HCT116 (cell line): ENCODE measurements around the gene ATOX1. TPM values are rescaled to one million over a fixed set of nuclear protein-coding genes. Genes with fewer than 3 reads are reported as not detected.

Experiments
- ATAC-seq: fragments of 200-7000 bp; cut with Tn5 transposase; 2 replicates; pipeline ENCODE4 v1.9.1; 2020; ENCODE audit warnings: mild to moderate bottlenecking, moderate library complexity
- BruUV-seq: library from RNA; stranded (reverse); fragments of 400-500 nt; replicated peaks from 2 replicates; lab custom pipeline; 2021; lab: Mats Ljungman, UMichigan
- CTCF ChIA-PET: fragments of 300-600 bp; sonication (Branson Sonifier 250); formaldehyde crosslinking; loops from one replicate; lab custom pipeline; 2021; ENCODE audit warnings: antibody characterized with exemption; lab: Charles Lee
- POLR2A ChIA-PET: fragments of 300-600, 350-600 bp; sonication (Branson Sonifier 250); formaldehyde crosslinking; loops from one replicate; lab custom pipeline; 2021; ENCODE audit warnings: antibody characterized with exemption; lab: Charles Lee
- RAD21 ChIA-PET, 2 experiments: fragments of 300-600 bp; sonication (Branson Sonifier 250); formaldehyde crosslinking; loops; one replicate each; lab custom pipeline; 2023; ENCODE audit warnings: low total read pairs in 2 of 2; ENCODE audit not compliant: uncharacterized antibody in 2 of 2, unreplicated experiment in 2 of 2, low non-redundant PET in 1 of 2; lab: Charles Lee
- DNase-seq: peaks from one replicate; pipeline ENCODE4 v3.0.0-alpha.2; 2010; ENCODE audit warnings: low read depth, low spot score
- H2AFZ ChIP-seq: fragments of 200-600 bp; shearing (Covaris generic), sonication (generic); 2 replicates; pipeline ENCODE4 v1.6.1; 2017; ENCODE audit warnings: low read depth, mixed run types, mixed read lengths, antibody characterized with exemption, low read length; ENCODE audit not compliant: poor library complexity, severe bottlenecking
- H3K27ac ChIP-seq: 2 replicates; pipeline ENCODE4 v1.5.1; 2012; ENCODE audit warnings: low read depth, low read length
- H3K27me3 ChIP-seq: fragments of 200-600 bp; sonication (generic); 2 replicates; pipeline ENCODE4 v1.6.1; 2016; ENCODE audit warnings: mixed run types, low read length, mixed read lengths; ENCODE audit not compliant: insufficient read depth
- H3K36me3 ChIP-seq, 2 experiments: fragments of 200-500 bp in 1 of 2; fragments of 200-600 bp in 1 of 2; sonication (Bioruptor generic) in 1 of 2; sonication (generic) in 1 of 2; 2 replicates each; pipeline versions ENCODE4 v1.5.1 to v1.6.1; 2014 to 2016; ENCODE audit warnings: low read length in 2 of 2, inconsistent platforms in 1 of 2, mixed read lengths in 1 of 2, mixed run types in 1 of 2; ENCODE audit not compliant: insufficient read depth in 2 of 2, control insufficient read depth in 1 of 2
- H3K4me1 ChIP-seq, 2 experiments: fragments of 200-600 bp in 1 of 2; sonication (generic) in 1 of 2; 2 replicates each; pipeline versions ENCODE4 v1.5.1 to v1.6.1; 2012 to 2017; ENCODE audit warnings: low read length in 2 of 2, inconsistent platforms in 1 of 2, mild to moderate bottlenecking in 1 of 2, mixed read lengths in 1 of 2, mixed run types in 1 of 2, moderate library complexity in 1 of 2; ENCODE audit not compliant: insufficient read depth in 2 of 2, control insufficient read depth in 1 of 2
- H3K4me2 ChIP-seq: fragments of 200-600 bp; sonication (generic); 2 replicates; pipeline ENCODE4 v1.6.1; 2017; ENCODE audit warnings: mixed run types, low read length, mixed read lengths
- H3K4me3 ChIP-seq, 2 experiments: fragments of 200-600 bp in 1 of 2; sonication (generic) in 1 of 2; replicated peaks in 1 of 2; 2 replicates each; pipeline ENCODE4 v1.5.1; 2011 to 2016; ENCODE audit warnings: low read length in 2 of 2, control low read depth in 1 of 2, low read depth in 1 of 2, mild to moderate bottlenecking in 1 of 2, mixed read lengths in 1 of 2, mixed run types in 1 of 2
- H3K79me2 ChIP-seq: fragments of 200-600 bp; sonication (generic); 2 replicates; pipeline ENCODE4 v1.6.1; 2017; ENCODE audit warnings: mild to moderate bottlenecking, mixed run types, low read length, moderate library complexity, mixed read lengths; ENCODE audit not compliant: insufficient read depth
- H3K9ac ChIP-seq: fragments of 200-600 bp; sonication (generic); 2 replicates; pipeline ENCODE4 v1.6.1; 2016; ENCODE audit warnings: low read length, mixed read lengths
- H3K9me2 ChIP-seq: fragments of 200-600 bp; sonication (generic), shearing (Covaris generic); 2 replicates; pipeline ENCODE4 v1.6.1; 2017; ENCODE audit warnings: mixed run types, mild to moderate bottlenecking, moderate library complexity; ENCODE audit not compliant: insufficient read depth
- H3K9me3 ChIP-seq, 2 experiments: fragments of 200-500 bp in 1 of 2; fragments of 200-600 bp in 1 of 2; sonication (Bioruptor generic) in 1 of 2; sonication (generic) in 1 of 2; 2 replicates each; pipeline ENCODE4 v1.6.1; 2014 to 2017; ENCODE audit warnings: low read length in 2 of 2, mixed read lengths in 2 of 2, inconsistent platforms in 1 of 2, low read depth in 1 of 2, mild to moderate bottlenecking in 1 of 2, mixed run types in 1 of 2, moderate library complexity in 1 of 2; ENCODE audit not compliant: control insufficient read depth in 1 of 2, insufficient read depth in 1 of 2
- H4K20me1 ChIP-seq: fragments of 200-600 bp; sonication (generic), shearing (Covaris generic); 2 replicates; pipeline ENCODE4 v1.6.1; 2017; ENCODE audit warnings: mixed run types, mild to moderate bottlenecking, moderate library complexity; ENCODE audit not compliant: insufficient read depth
- CBX3 ChIP-seq: IDR thresholded peaks from 2 replicates; pipeline ENCODE4 v1.6.1; 2012; ENCODE audit warnings: low read depth
- CEBPB ChIP-seq: IDR thresholded peaks from 2 replicates; pipeline ENCODE4 v1.6.1; 2012; ENCODE audit warnings: low read depth
- CTCF ChIP-seq, 3 experiments: fragments of 200-600 bp in 1 of 3; sonication (generic) in 1 of 3; IDR thresholded peaks in 2 of 3; conservative IDR thresholded peaks in 1 of 3; 2 replicates each; pipeline ENCODE4 v1.5.1; 2012 to 2017; ENCODE audit warnings: low read depth in 2 of 3, low read length in 2 of 3, antibody characterized with exemption in 1 of 3, borderline replicate concordance in 1 of 3, control low read depth in 1 of 3, mild to moderate bottlenecking in 1 of 3, mixed read lengths in 1 of 3, mixed run types in 1 of 3, moderate library complexity in 1 of 3; ENCODE audit not compliant: insufficient read depth in 1 of 3
- EZH2phosphoT487 ChIP-seq: fragments of 200-600 bp; IDR thresholded peaks from 2 replicates; pipeline ENCODE4 v1.6.1; 2018; ENCODE audit warnings: antibody characterized with exemption, borderline replicate concordance
- POLR2AphosphoS5 ChIP-seq: IDR thresholded peaks from 2 replicates; pipeline ENCODE4 v1.6.1; 2011; ENCODE audit warnings: mild to moderate bottlenecking, low read depth, low read length, moderate library complexity
- SRF ChIP-seq: IDR thresholded peaks from 2 replicates; pipeline ENCODE4 v1.6.1; 2012; ENCODE audit warnings: low read depth
- intact Hi-C: fragments of 100-400 bp; cut with micrococcal nuclease; formaldehyde crosslinking; loops from 2 replicates; pipeline ENCODE4 v1.10.0; 2022
- total RNA-seq: library from RNA; stranded (reverse); gene quantifications from one replicate; pipeline ENCODE4 v1.2.1, GENCODE V29; 2021; ENCODE audit not compliant: unreplicated experiment
- TF ChIP-seq, protein P1 (sequence below): IDR thresholded peaks from 2 replicates; pipeline ENCODE4 v1.6.1; 2011; ENCODE audit warnings: mild to moderate bottlenecking, low read length, moderate library complexity; ENCODE audit not compliant: insufficient replicate concordance; ENCODE audit errors: extremely low read depth
- TF ChIP-seq, protein P2 (sequence below): IDR thresholded peaks from 2 replicates; pipeline ENCODE4 v1.6.1; 2012; ENCODE audit warnings: low read depth
- TF ChIP-seq, protein P3 (sequence below): IDR thresholded peaks from 2 replicates; pipeline ENCODE4 v1.6.1; 2012

Gene ATOX1
- total RNA-seq, 1 experiment from 2014 or later: 66.2 TPM

- ChIA-PET RAD21 (interaction anchor here (3.0 to 3.9 kb wide), 2 partner anchors 84 kb away, joined by 20 to 25 read pairs; no protein-coding TSS in a partner anchor), POLR2A (no interaction called here), CTCF (interaction anchor here (1.0 to 5.2 kb wide), 5 partner anchors 29 to 220 kb away, joined by 3 to 103 read pairs (median 7); partner anchors contain the start of gene G3BP1)
- H3K4me1 ChIP-seq: peaks cover 60 to 78% of the 10 kb centered on the region in 2 experiments
- no peaks in the 10 kb centered on the region for H3K9me3 ChIP-seq
- no peak overlapping the region for H2AFZ ChIP-seq
- H3K36me3 ChIP-seq: no peaks in the 10 kb centered on the region
- DNase-seq (peak; percentile 56), ATAC-seq (peak; percentile 27)
- no peaks in the 10 kb centered on the region for H3K9me2 ChIP-seq
- BruUV-seq: no TSS peak
- H3K9ac ChIP-seq: no peak overlapping the region
- no peak overlapping the region for H3K27ac ChIP-seq
- no peak overlapping the region for H3K4me3 ChIP-seq
- H3K27me3 ChIP-seq: no peaks in the 10 kb centered on the region
- H4K20me1 ChIP-seq: no peaks in the 10 kb centered on the region
- H3K79me2 ChIP-seq: no peaks in the 10 kb centered on the region
- TF ChIP-seq, protein P1, sequence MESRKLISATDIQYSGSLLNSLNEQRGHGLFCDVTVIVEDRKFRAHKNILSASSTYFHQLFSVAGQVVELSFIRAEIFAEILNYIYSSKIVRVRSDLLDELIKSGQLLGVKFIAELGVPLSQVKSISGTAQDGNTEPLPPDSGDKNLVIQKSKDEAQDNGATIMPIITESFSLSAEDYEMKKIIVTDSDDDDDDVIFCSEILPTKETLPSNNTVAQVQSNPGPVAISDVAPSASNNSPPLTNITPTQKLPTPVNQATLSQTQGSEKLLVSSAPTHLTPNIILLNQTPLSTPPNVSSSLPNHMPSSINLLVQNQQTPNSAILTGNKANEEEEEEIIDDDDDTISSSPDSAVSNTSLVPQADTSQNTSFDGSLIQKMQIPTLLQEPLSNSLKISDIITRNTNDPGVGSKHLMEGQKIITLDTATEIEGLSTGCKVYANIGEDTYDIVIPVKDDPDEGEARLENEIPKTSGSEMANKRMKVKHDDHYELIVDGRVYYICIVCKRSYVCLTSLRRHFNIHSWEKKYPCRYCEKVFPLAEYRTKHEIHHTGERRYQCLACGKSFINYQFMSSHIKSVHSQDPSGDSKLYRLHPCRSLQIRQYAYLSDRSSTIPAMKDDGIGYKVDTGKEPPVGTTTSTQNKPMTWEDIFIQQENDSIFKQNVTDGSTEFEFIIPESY: no peak
- no peak for TF ChIP-seq EZH2phosphoT487
- TF ChIP-seq, protein P2, sequence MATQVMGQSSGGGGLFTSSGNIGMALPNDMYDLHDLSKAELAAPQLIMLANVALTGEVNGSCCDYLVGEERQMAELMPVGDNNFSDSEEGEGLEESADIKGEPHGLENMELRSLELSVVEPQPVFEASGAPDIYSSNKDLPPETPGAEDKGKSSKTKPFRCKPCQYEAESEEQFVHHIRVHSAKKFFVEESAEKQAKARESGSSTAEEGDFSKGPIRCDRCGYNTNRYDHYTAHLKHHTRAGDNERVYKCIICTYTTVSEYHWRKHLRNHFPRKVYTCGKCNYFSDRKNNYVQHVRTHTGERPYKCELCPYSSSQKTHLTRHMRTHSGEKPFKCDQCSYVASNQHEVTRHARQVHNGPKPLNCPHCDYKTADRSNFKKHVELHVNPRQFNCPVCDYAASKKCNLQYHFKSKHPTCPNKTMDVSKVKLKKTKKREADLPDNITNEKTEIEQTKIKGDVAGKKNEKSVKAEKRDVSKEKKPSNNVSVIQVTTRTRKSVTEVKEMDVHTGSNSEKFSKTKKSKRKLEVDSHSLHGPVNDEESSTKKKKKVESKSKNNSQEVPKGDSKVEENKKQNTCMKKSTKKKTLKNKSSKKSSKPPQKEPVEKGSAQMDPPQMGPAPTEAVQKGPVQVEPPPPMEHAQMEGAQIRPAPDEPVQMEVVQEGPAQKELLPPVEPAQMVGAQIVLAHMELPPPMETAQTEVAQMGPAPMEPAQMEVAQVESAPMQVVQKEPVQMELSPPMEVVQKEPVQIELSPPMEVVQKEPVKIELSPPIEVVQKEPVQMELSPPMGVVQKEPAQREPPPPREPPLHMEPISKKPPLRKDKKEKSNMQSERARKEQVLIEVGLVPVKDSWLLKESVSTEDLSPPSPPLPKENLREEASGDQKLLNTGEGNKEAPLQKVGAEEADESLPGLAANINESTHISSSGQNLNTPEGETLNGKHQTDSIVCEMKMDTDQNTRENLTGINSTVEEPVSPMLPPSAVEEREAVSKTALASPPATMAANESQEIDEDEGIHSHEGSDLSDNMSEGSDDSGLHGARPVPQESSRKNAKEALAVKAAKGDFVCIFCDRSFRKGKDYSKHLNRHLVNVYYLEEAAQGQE: no peak
- TF ChIP-seq, protein P3, sequence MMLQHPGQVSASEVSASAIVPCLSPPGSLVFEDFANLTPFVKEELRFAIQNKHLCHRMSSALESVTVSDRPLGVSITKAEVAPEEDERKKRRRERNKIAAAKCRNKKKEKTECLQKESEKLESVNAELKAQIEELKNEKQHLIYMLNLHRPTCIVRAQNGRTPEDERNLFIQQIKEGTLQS: no peak
- TF ChIP-seq CBX3: no peak
- no peak for TF ChIP-seq POLR2AphosphoS5
- no peak for TF ChIP-seq CEBPB
- TF ChIP-seq SRF: no peak
- TF ChIP-seq CTCF (IDR thresholded peaks at IDR 0.05 in 2 of 3, conservative IDR thresholded peaks at IDR 0.05 in 1 of 3; ENCODE audit: borderline replicate concordance in 1 of 3, insufficient read depth in 1 of 3, low read depth in 2 of 3, low read length in 2 of 3): peak in 2 of 3 experiments; percentile 70 to 84; a peak in 4 of 6 replicates
- intact Hi-C loops: loop anchor here (1.0 to 10.0 kb wide), 8 partner anchors 84 to 616 kb away; partner anchors contain the start of genes GM2A and SLC36A1
- H3K4me2 ChIP-seq: peak overlapping the region; percentile 80
Measured at GRCh38 chr5:151742870-151743294, 15.5 kb downstream of the ATOX1 start.
